ENCODE data around the gene RAD51B.
A peak's percentile ranks its signal among the peaks of the same experiment; 100 is the strongest.

The RAD51B gene

GRCh38 chr14:68576496-68577244 is 757.1 kb downstream of the RAD51B start:
- peak; percentile 37 for DNase-seq (ENCODE audit: low spot score)

GRCh38 chr14:68577802-68578541 is 758.4 kb downstream of the RAD51B start:
- peak; percentile 48 for DNase-seq (ENCODE audit: low spot score)

- DNase-seq (ENCODE audit: low spot score): no peak
Measured at GRCh38 chr14:68578597-68578996, 759.0 kb downstream of the RAD51B start.

- no peak for DNase-seq (ENCODE audit: low spot score)
Measured at GRCh38 chr14:68580096-68580645, 760.6 kb downstream of the RAD51B start.

GRCh38 chr14:68580671-68581070 is 761.1 kb downstream of the RAD51B start:
- DNase-seq (ENCODE audit: low spot score): no peak

- no peak for DNase-seq (ENCODE audit: low spot score)
Measured at GRCh38 chr14:68583548-68584280, 764.1 kb downstream of the RAD51B start.

- no peak for DNase-seq (ENCODE audit: low spot score)
Measured at GRCh38 chr14:68584786-68585185, 765.2 kb downstream of the RAD51B start.

- no peak for DNase-seq (ENCODE audit: low spot score)
Measured at GRCh38 chr14:68585690-68586089, 766.1 kb downstream of the RAD51B start.

- DNase-seq (ENCODE audit: low spot score): no peak
Measured at GRCh38 chr14:68586896-68587751, 767.5 kb downstream of the RAD51B start.

GRCh38 chr14:68587931-68588330 is 768.4 kb downstream of the RAD51B start:
- no peak for DNase-seq (ENCODE audit: low spot score)

GRCh38 chr14:68589447-68590200 is 770.0 kb downstream of the RAD51B start:
- no peak for DNase-seq (ENCODE audit: low spot score)

GRCh38 chr14:68590201-68590522 is 770.6 kb downstream of the RAD51B start:
- DNase-seq (ENCODE audit: low spot score): no peak

- no peak for DNase-seq (ENCODE audit: low spot score)
Measured at GRCh38 chr14:68591786-68592185, 772.2 kb downstream of the RAD51B start.

- no peak for DNase-seq (ENCODE audit: low spot score)
Measured at GRCh38 chr14:68592948-68593556, 773.5 kb downstream of the RAD51B start.

GRCh38 chr14:68593806-68594536 is 774.4 kb downstream of the RAD51B start:
- no peak for DNase-seq (ENCODE audit: low spot score)

GRCh38 chr14:68594737-68595380 is 775.3 kb downstream of the RAD51B start:
- DNase-seq (ENCODE audit: low spot score): no peak

- no peak for DNase-seq (ENCODE audit: low spot score)
Measured at GRCh38 chr14:68596211-68596610, 776.6 kb downstream of the RAD51B start.

- no peak for DNase-seq (ENCODE audit: low spot score)
Measured at GRCh38 chr14:68596701-68597100, 777.1 kb downstream of the RAD51B start.

- no peak for DNase-seq (ENCODE audit: low spot score)
Measured at GRCh38 chr14:68598089-68598488, 778.5 kb downstream of the RAD51B start.

All from COLO829 (cell line).